ENCODE results near the gene OR51E2. TPM values are rescaled to one million over a fixed set of nuclear protein-coding genes. Genes with fewer than 3 reads are reported as not detected.
A peak's percentile ranks its signal among the peaks of the same experiment; 100 is the strongest.

The OR51E2 gene
- total RNA-seq, 4 donors from 2014 or later = not detected

GRCh38 chr11:4665424-4665823, 32.2 kb downstream of the OR51E2 start:
- no peaks in the 10 kb centered on the region for H3K4me1 ChIP-seq
- no peak overlapping the region for H3K4me3 ChIP-seq (replicated peaks in 1 of 3)
- no peak overlapping the region for H3K27ac ChIP-seq
- H3K36me3 ChIP-seq = no peaks in the 10 kb centered on the region
- H3K9me3 ChIP-seq = no peaks in the 10 kb centered on the region
- DNase-seq = no peak
- intact Hi-C loops (cut with DNase I) = no loop called here
- 73 to 82% methylated on average over 2 of the region's 2 CpGs for WGBS, 2 donors
- no peaks in the 10 kb centered on the region for H3K27me3 ChIP-seq
- TF ChIP-seq POLR2A (IDR thresholded peaks at IDR 0.05) (no peak), CTCF (IDR thresholded peaks at IDR 0.05) (no peak)

GRCh38 chr11:4664786-4665185, 32.9 kb downstream of the OR51E2 start:
- Histone ChIP-seq H3K27me3 (no peaks in the 10 kb centered on the region), H3K4me1 (no peaks in the 10 kb centered on the region), H3K27ac (no peak overlapping the region), H3K4me3 (replicated peaks in 1 of 3) (no peak overlapping the region), H3K36me3 (no peaks in the 10 kb centered on the region), H3K9me3 (no peaks in the 10 kb centered on the region)
- 87 to 92% methylated on average over 3 of the region's 3 CpGs for WGBS, 2 donors
- DNase-seq = no peak
- intact Hi-C loops (cut with DNase I) = no loop called here
- TF ChIP-seq CTCF (IDR thresholded peaks at IDR 0.05) = no peak
- TF ChIP-seq POLR2A (IDR thresholded peaks at IDR 0.05) = no peak

- H3K27me3 ChIP-seq = no peaks in the 10 kb centered on the region
- TF ChIP-seq POLR2A (IDR thresholded peaks at IDR 0.05) (no peak), CTCF (IDR thresholded peaks at IDR 0.05) (no peak)
- H3K4me1 ChIP-seq = no peaks in the 10 kb centered on the region
- H3K27ac ChIP-seq = no peak overlapping the region
- intact Hi-C loops (cut with DNase I) = no loop called here
- no peaks in the 10 kb centered on the region for H3K9me3 ChIP-seq
- WGBS, 2 donors = 84 to 92% methylated on average over 3 of the region's 3 CpGs
- no peak overlapping the region for H3K4me3 ChIP-seq (replicated peaks in 1 of 3)
- no peak for DNase-seq
- no peaks in the 10 kb centered on the region for H3K36me3 ChIP-seq
Observed at GRCh38 chr11:4664183-4664582, 33.5 kb downstream of the OR51E2 start.

- no peak overlapping the region for H3K4me3 ChIP-seq (replicated peaks in 1 of 3)
- TF ChIP-seq CTCF (IDR thresholded peaks at IDR 0.05) = no peak
- no peak for TF ChIP-seq POLR2A (IDR thresholded peaks at IDR 0.05)
- no peaks in the 10 kb centered on the region for H3K27me3 ChIP-seq
- H3K9me3 ChIP-seq = no peaks in the 10 kb centered on the region
- no peak for DNase-seq
- H3K36me3 ChIP-seq = no peaks in the 10 kb centered on the region
- 95 to 98% methylated on average over 6 of the region's 6 CpGs for WGBS, 2 donors
- intact Hi-C loops (cut with DNase I) = no loop called here
- H3K27ac ChIP-seq = no peak overlapping the region
- H3K4me1 ChIP-seq = peaks cover 0 to 6% of the 10 kb centered on the region in 2 donors
Observed at GRCh38 chr11:4662876-4663275, 34.8 kb downstream of the OR51E2 start.

- H3K36me3 ChIP-seq = no peaks in the 10 kb centered on the region
- H3K4me1 ChIP-seq = peaks cover 0 to 6% of the 10 kb centered on the region in 2 donors
- peak; percentile 10 to 29 for DNase-seq
- no peaks in the 10 kb centered on the region for H3K9me3 ChIP-seq
- peak overlapping the region in 2 of 3 donors; percentile 25 to 50 for H3K27ac ChIP-seq
- intact Hi-C loops (cut with DNase I) = no loop called here
- H3K27me3 ChIP-seq = no peaks in the 10 kb centered on the region
- TF ChIP-seq CTCF (IDR thresholded peaks at IDR 0.05) (no peak), POLR2A (IDR thresholded peaks at IDR 0.05) (no peak)
- no peak overlapping the region for H3K4me3 ChIP-seq (replicated peaks in 1 of 3)
- 48 to 59% methylated on average over 5 of the region's 5 CpGs for WGBS, 2 donors
Observed at GRCh38 chr11:4658629-4659445, 38.8 kb downstream of the OR51E2 start.
